Mucosa of stomach (tissue), 1 donor: ENCODE measurements around the gene ATG10.

Source experiments
- H3K27me3 ChIP-seq: one replicate; pipeline ENCODE4 v1.7.0; 2013; ENCODE audit warnings: mild to moderate bottlenecking, low read length; ENCODE audit not compliant: control insufficient read depth, insufficient read depth
- H3K36me3 ChIP-seq: one replicate; pipeline ENCODE4 v1.7.0; 2013; ENCODE audit warnings: low read length; ENCODE audit not compliant: control insufficient read depth, insufficient read depth
- H3K4me1 ChIP-seq: one replicate; pipeline ENCODE4 v1.7.0; 2013; ENCODE audit warnings: mild to moderate bottlenecking, low read length; ENCODE audit not compliant: control insufficient read depth, insufficient read depth
- H3K4me3 ChIP-seq: one replicate; pipeline ENCODE4 v1.7.0; 2013; ENCODE audit warnings: low read length
- H3K9ac ChIP-seq: one replicate; pipeline ENCODE4 v1.7.0; 2013; ENCODE audit warnings: mild to moderate bottlenecking, low read length, moderate library complexity
- H3K9me3 ChIP-seq: one replicate; pipeline ENCODE4 v1.7.0; 2013; ENCODE audit warnings: mild to moderate bottlenecking, low read length, moderate library complexity; ENCODE audit not compliant: control insufficient read depth
- donor health status: Pancreatic carcinoma.

The ATG10 gene

GRCh38 chr5:82225525-82226172, 253.8 kb downstream of the ATG10 start:
- Histone ChIP-seq H3K9ac (no peak overlapping the region), H3K36me3 (no peaks in the 10 kb centered on the region), H3K4me1 (peaks cover 5% of the 10 kb centered on the region), H3K9me3 (no peaks in the 10 kb centered on the region), H3K27me3 (no peaks in the 10 kb centered on the region), H3K4me3 (no peak overlapping the region)

- H3K9me3 ChIP-seq, result no peaks in the 10 kb centered on the region
- no peaks in the 10 kb centered on the region for H3K36me3 ChIP-seq
- H3K9ac ChIP-seq, result no peak overlapping the region
- no peaks in the 10 kb centered on the region for H3K4me1 ChIP-seq
- H3K27me3 ChIP-seq, result no peaks in the 10 kb centered on the region
- no peak overlapping the region for H3K4me3 ChIP-seq
Measured at GRCh38 chr5:82234885-82235284, 263.1 kb downstream of the ATG10 start.

- Histone ChIP-seq H3K9ac (no peak overlapping the region), H3K4me1 (no peaks in the 10 kb centered on the region), H3K36me3 (no peaks in the 10 kb centered on the region), H3K4me3 (no peak overlapping the region), H3K27me3 (no peaks in the 10 kb centered on the region), H3K9me3 (no peaks in the 10 kb centered on the region)
Measured at GRCh38 chr5:82244151-82244550, 272.3 kb downstream of the ATG10 start.

GRCh38 chr5:82244854-82245635, 273.2 kb downstream of the ATG10 start:
- no peak overlapping the region for H3K4me3 ChIP-seq
- H3K4me1 ChIP-seq, result no peaks in the 10 kb centered on the region
- no peaks in the 10 kb centered on the region for H3K9me3 ChIP-seq
- no peaks in the 10 kb centered on the region for H3K36me3 ChIP-seq
- no peaks in the 10 kb centered on the region for H3K27me3 ChIP-seq
- no peak overlapping the region for H3K9ac ChIP-seq

- Histone ChIP-seq H3K9me3 (no peaks in the 10 kb centered on the region), H3K27me3 (no peaks in the 10 kb centered on the region), H3K9ac (no peak overlapping the region), H3K4me3 (no peak overlapping the region), H3K36me3 (no peaks in the 10 kb centered on the region), H3K4me1 (no peaks in the 10 kb centered on the region)
Measured at GRCh38 chr5:82246960-82247574, 275.2 kb downstream of the ATG10 start.

- Histone ChIP-seq H3K9ac (no peak overlapping the region), H3K4me1 (no peaks in the 10 kb centered on the region), H3K9me3 (no peaks in the 10 kb centered on the region), H3K27me3 (no peaks in the 10 kb centered on the region), H3K36me3 (no peaks in the 10 kb centered on the region), H3K4me3 (no peak overlapping the region)
Measured at GRCh38 chr5:82252744-82253143, 280.9 kb downstream of the ATG10 start.

GRCh38 chr5:82255844-82256243, 284.0 kb downstream of the ATG10 start:
- H3K36me3 ChIP-seq, result no peaks in the 10 kb centered on the region
- no peak overlapping the region for H3K4me3 ChIP-seq
- no peaks in the 10 kb centered on the region for H3K9me3 ChIP-seq
- H3K27me3 ChIP-seq, result no peaks in the 10 kb centered on the region
- H3K9ac ChIP-seq, result no peak overlapping the region
- no peaks in the 10 kb centered on the region for H3K4me1 ChIP-seq

GRCh38 chr5:82257247-82257646, 285.4 kb downstream of the ATG10 start:
- no peak overlapping the region for H3K9ac ChIP-seq
- H3K36me3 ChIP-seq, result no peaks in the 10 kb centered on the region
- H3K27me3 ChIP-seq, result no peaks in the 10 kb centered on the region
- no peaks in the 10 kb centered on the region for H3K9me3 ChIP-seq
- H3K4me1 ChIP-seq, result no peaks in the 10 kb centered on the region
- no peak overlapping the region for H3K4me3 ChIP-seq

GRCh38 chr5:82257729-82258128, 285.9 kb downstream of the ATG10 start:
- no peaks in the 10 kb centered on the region for H3K4me1 ChIP-seq
- H3K4me3 ChIP-seq, result no peak overlapping the region
- H3K9ac ChIP-seq, result no peak overlapping the region
- H3K36me3 ChIP-seq, result no peaks in the 10 kb centered on the region
- no peaks in the 10 kb centered on the region for H3K27me3 ChIP-seq
- H3K9me3 ChIP-seq, result no peaks in the 10 kb centered on the region

GRCh38 chr5:82259172-82259800, 287.5 kb downstream of the ATG10 start:
- Histone ChIP-seq H3K9ac (no peak overlapping the region), H3K27me3 (no peaks in the 10 kb centered on the region), H3K4me1 (no peaks in the 10 kb centered on the region)

GRCh38 chr5:82265047-82265446, 293.2 kb downstream of the ATG10 start:
- Histone ChIP-seq H3K9ac (no peak overlapping the region), H3K4me1 (no peaks in the 10 kb centered on the region), H3K27me3 (no peaks in the 10 kb centered on the region), H3K4me3 (no peak overlapping the region), H3K9me3 (no peaks in the 10 kb centered on the region), H3K36me3 (no peaks in the 10 kb centered on the region)

More at GRCh38 chr5:82259172-82259800, 287.5 kb downstream of the ATG10 start:
- no peaks in the 10 kb centered on the region for H3K9me3 ChIP-seq
- no peaks in the 10 kb centered on the region for H3K36me3 ChIP-seq
- H3K4me3 ChIP-seq, result no peak overlapping the region
